Fibroblast of lung (primary cell): Measurements from ENCODE around the gene HAO2. TPM values are rescaled to one million over a fixed set of nuclear protein-coding genes. Genes with fewer than 3 reads are reported as not detected.

Experiments
- DNase-seq, 2 donors: peaks; one replicate each; pipeline versions ENCODE4 v3.0.0 to v3.0.0-alpha.2; 2010; ENCODE audit warnings: low read depth in 2 of 2
- H2AFZ ChIP-seq: 2 replicates; pipeline ENCODE4 v1.5.1; 2012; ENCODE audit warnings: low read length, control low read depth, inconsistent platforms
- H3K27ac ChIP-seq: 2 replicates; pipeline ENCODE4 v1.5.1; 2011; ENCODE audit warnings: low read length, control low read depth; ENCODE audit not compliant: insufficient read depth
- H3K27me3 ChIP-seq: 2 replicates; pipeline ENCODE4 v1.5.1; 2011; ENCODE audit warnings: mild to moderate bottlenecking, low read length; ENCODE audit not compliant: control insufficient read depth, insufficient read depth
- H3K36me3 ChIP-seq: 2 replicates; pipeline ENCODE4 v1.5.1; 2011; ENCODE audit warnings: low read length; ENCODE audit not compliant: control insufficient read depth, insufficient read depth
- H3K4me1 ChIP-seq: 2 replicates; pipeline ENCODE4 v1.5.1; 2011; ENCODE audit warnings: low read length; ENCODE audit not compliant: control insufficient read depth, insufficient read depth; ENCODE audit errors: extremely low read depth
- H3K4me2 ChIP-seq: 2 replicates; pipeline ENCODE4 v1.5.1; 2011; ENCODE audit warnings: low read length, control low read depth; ENCODE audit not compliant: insufficient read depth; ENCODE audit errors: extremely low read depth
- H3K4me3 ChIP-seq, 4 experiments: fragments of 200-600 bp in 1 of 4; sonication (generic) in 1 of 4; replicated peaks in 1 of 4; 2 replicates each; pipeline ENCODE4 v1.5.1; 2011 to 2016; ENCODE audit warnings: low read length in 4 of 4, low read depth in 3 of 4, mild to moderate bottlenecking in 3 of 4, control low read depth in 2 of 4, inconsistent platforms in 1 of 4, mixed read lengths in 1 of 4; ENCODE audit not compliant: insufficient read depth in 1 of 4; ENCODE audit errors: control extremely low read depth in 1 of 4
- H3K79me2 ChIP-seq: 2 replicates; pipeline ENCODE4 v1.5.1; 2012; ENCODE audit warnings: mild to moderate bottlenecking, low read length, inconsistent platforms; ENCODE audit not compliant: control insufficient read depth, insufficient read depth
- H3K9ac ChIP-seq: 2 replicates; pipeline ENCODE4 v1.5.1; 2011; ENCODE audit warnings: mild to moderate bottlenecking, low read length, control low read depth; ENCODE audit not compliant: insufficient read depth
- H3K9me3 ChIP-seq: 2 replicates; pipeline ENCODE4 v1.5.1; 2012; ENCODE audit warnings: low read depth, low read length; ENCODE audit not compliant: control insufficient read depth, insufficient read depth
- H4K20me1 ChIP-seq: 2 replicates; pipeline ENCODE4 v1.5.1; 2011; ENCODE audit warnings: low read length; ENCODE audit not compliant: control insufficient read depth, insufficient read depth; ENCODE audit errors: extremely low read depth
- CTCF ChIP-seq, 2 donors: IDR thresholded peaks in 1 of 2; conservative IDR thresholded peaks in 1 of 2; 1 replicate in 1 of 2; 2 replicates in 1 of 2; pipeline ENCODE4 v1.5.1; 2011 to 2012; ENCODE audit warnings: low read length in 2 of 2, control low read depth in 1 of 2, inconsistent platforms in 1 of 2, low read depth in 1 of 2, mild to moderate bottlenecking in 1 of 2
- EZH2 ChIP-seq: IDR thresholded peaks from 2 replicates; pipeline ENCODE4 v1.5.1; 2012; ENCODE audit warnings: low read length, control low read depth, mild to moderate bottlenecking; ENCODE audit errors: missing control alignments
- polyA plus RNA-seq, 2 donors: library from polyadenylated mRNA; depleted of rRNA in 1 of 2; stranded (reverse) in 1 of 2; unstranded in 1 of 2; fragments of >200 nt; gene quantifications; 2 replicates each; pipeline ENCODE4 v1.2.1, GENCODE V29; 2011 to 2012; ENCODE audit warnings: missing spikeins in 1 of 2
- total RNA-seq: library from RNA; depleted of rRNA; stranded (reverse); fragments of >200 nt; gene quantifications from 2 replicates; pipeline ENCODE4 v1.2.1, GENCODE V29; 2014

HAO2 gene
- total and polyA plus RNA-seq, 2 donors (not counting 1 experiment from before 2014, with no cell fraction given) = not detected

- no peaks in the 10 kb centered on the region for H3K9me3 ChIP-seq
- no peaks in the 10 kb centered on the region for H4K20me1 ChIP-seq
- TF ChIP-seq CTCF (conservative IDR thresholded peaks at IDR 0.05 in 1 of 2, IDR thresholded peaks at IDR 0.05 in 1 of 2; ENCODE audit: low read depth in 1 of 2, low read length in 2 of 2) (no peak), EZH2 (no peak)
- H3K27ac ChIP-seq = no peak overlapping the region
- no peak overlapping the region for H2AFZ ChIP-seq
- no peaks in the 10 kb centered on the region for H3K27me3 ChIP-seq
- no peaks in the 10 kb centered on the region for H3K4me1 ChIP-seq
- H3K4me3 ChIP-seq = no peak overlapping the region
- H3K36me3 ChIP-seq = no peaks in the 10 kb centered on the region
- DNase-seq = no peak
- no peak overlapping the region for H3K9ac ChIP-seq
- no peaks in the 10 kb centered on the region for H3K79me2 ChIP-seq
- no peak overlapping the region for H3K4me2 ChIP-seq
Measured at GRCh38 chr1:119385650-119386049, 17.1 kb downstream of the HAO2 start.

- no peak overlapping the region for H3K27ac ChIP-seq
- H2AFZ ChIP-seq = no peak overlapping the region
- H3K27me3 ChIP-seq = no peaks in the 10 kb centered on the region
- no peak overlapping the region for H3K9ac ChIP-seq
- H3K9me3 ChIP-seq = no peaks in the 10 kb centered on the region
- no peak for DNase-seq
- TF ChIP-seq EZH2 (no peak), CTCF (conservative IDR thresholded peaks at IDR 0.05 in 1 of 2, IDR thresholded peaks at IDR 0.05 in 1 of 2; ENCODE audit: low read depth in 1 of 2, low read length in 2 of 2) (no peak)
- H3K36me3 ChIP-seq = no peaks in the 10 kb centered on the region
- H3K4me1 ChIP-seq = no peaks in the 10 kb centered on the region
- no peaks in the 10 kb centered on the region for H3K79me2 ChIP-seq
- no peaks in the 10 kb centered on the region for H4K20me1 ChIP-seq
- no peak overlapping the region for H3K4me3 ChIP-seq
- no peak overlapping the region for H3K4me2 ChIP-seq
Measured at GRCh38 chr1:119387858-119388257, 19.3 kb downstream of the HAO2 start.

- H2AFZ ChIP-seq = no peak overlapping the region
- no peaks in the 10 kb centered on the region for H3K9me3 ChIP-seq
- no peaks in the 10 kb centered on the region for H4K20me1 ChIP-seq
- H3K79me2 ChIP-seq = no peaks in the 10 kb centered on the region
- DNase-seq = no peak
- no peak overlapping the region for H3K4me3 ChIP-seq
- H3K36me3 ChIP-seq = no peaks in the 10 kb centered on the region
- TF ChIP-seq EZH2 (no peak), CTCF (conservative IDR thresholded peaks at IDR 0.05 in 1 of 2, IDR thresholded peaks at IDR 0.05 in 1 of 2; ENCODE audit: low read depth in 1 of 2, low read length in 2 of 2) (no peak)
- H3K27me3 ChIP-seq = no peaks in the 10 kb centered on the region
- no peak overlapping the region for H3K27ac ChIP-seq
- no peaks in the 10 kb centered on the region for H3K4me1 ChIP-seq
- H3K9ac ChIP-seq = no peak overlapping the region
- H3K4me2 ChIP-seq = no peak overlapping the region
Measured at GRCh38 chr1:119388450-119388849, 19.9 kb downstream of the HAO2 start.
